Esophagus muscularis mucosa (tissue), 4 donors: ENCODE results near the gene THADA. TPM values are rescaled to one million over a fixed set of nuclear protein-coding genes. Genes with fewer than 3 reads are reported as not detected.
A peak's percentile ranks its signal among the peaks of the same experiment; 100 is the strongest.

ENCODE experiments used
- DNase-seq: peaks from one replicate; pipeline ENCODE4 v3.0.0-alpha.2; 2017; ENCODE audit errors: extremely low spot score
- H3K27ac ChIP-seq, 4 donors: fragments of 200-600 bp; sonication (generic); replicated peaks in 1 of 4; 1 replicate in 3 of 4; 2 replicates in 1 of 4; pipeline ENCODE4 v1.5.1; 2016 to 2019; ENCODE audit warnings: mild to moderate bottlenecking in 1 of 4
- H3K27me3 ChIP-seq, 4 donors: fragments of 200-600 bp; sonication (generic); one replicate each; pipeline versions ENCODE4 v1.5.1 to v1.6.0; 2016 to 2019
- H3K36me3 ChIP-seq, 4 donors: fragments of 200-600 bp; sonication (generic); one replicate each; pipeline ENCODE4 v1.5.1; 2016 to 2019
- H3K4me1 ChIP-seq, 4 donors: fragments of 200-600 bp; sonication (generic); one replicate each; pipeline ENCODE4 v1.5.1; 2016 to 2019
- H3K4me3 ChIP-seq, 4 donors: fragments of 200-600 bp; sonication (generic); 1 replicate in 2 of 4; 2 replicates in 2 of 4; pipeline ENCODE4 v1.5.1; 2016 to 2019; ENCODE audit warnings: mild to moderate bottlenecking in 4 of 4, moderate library complexity in 1 of 4
- H3K9me3 ChIP-seq, 4 donors: fragments of 200-600 bp; sonication (generic); 1 replicate in 3 of 4; 2 replicates in 1 of 4; pipeline ENCODE4 v1.5.1; 2016 to 2019
- CTCF ChIP-seq, 3 experiments: fragments of 200-600 bp in 2 of 3; fragments of 450-650 bp in 1 of 3; sonication (generic) in 2 of 3; IDR thresholded peaks; one replicate each; pipeline ENCODE4 v1.5.1; 2017 to 2019; ENCODE audit warnings: antibody characterized with exemption in 3 of 3, mild to moderate bottlenecking in 2 of 3, moderate library complexity in 1 of 3
- EP300 ChIP-seq: sonication (generic); formaldehyde crosslinking; IDR thresholded peaks from one replicate; pipeline ENCODE4 v1.6.1; 2017; ENCODE audit warnings: antibody characterized with exemption
- POLR2A ChIP-seq: fragments of 450-650 bp; IDR thresholded peaks from one replicate; pipeline ENCODE4 v1.6.1; 2017; ENCODE audit warnings: antibody characterized with exemption, moderate library complexity, mild to moderate bottlenecking, low read depth
- POLR2AphosphoS5 ChIP-seq, 2 donors: sonication (generic); formaldehyde crosslinking; IDR thresholded peaks; one replicate each; pipeline ENCODE4 v1.6.1; 2017; ENCODE audit warnings: antibody characterized with exemption in 2 of 2
- WGBS: methylation state at CpG from one replicate; pipeline ENCODE4 v1.1.5; 2018; 5-methylcytosine and 5-hydroxymethylcytosine counted together
- intact Hi-C: fragments of 100-400 bp; cut with DNase I; formaldehyde crosslinking; loops from one replicate; pipeline ENCODE4 v1.15.1; 2023
- total RNA-seq, 4 donors: library from RNA; depleted of rRNA; stranded (reverse); fragments of >200 nt; gene quantifications; one replicate each; pipeline versions ENCODE4 v1.1.0 to v1.2.1, GENCODE V29; 2016

THADA gene
- total RNA-seq, 4 donors from 2014 or later, result 17.2 to 28.7 (median 21.3) TPM

- Histone ChIP-seq H3K27ac (peak overlapping the region; percentile 73 to 83 (median 79)), H3K36me3 (no peaks in the 10 kb centered on the region), H3K27me3 (no peaks in the 10 kb centered on the region), H3K4me3 (peak overlapping the region in 2 of 4 donors; percentile 19 to 22), H3K9me3 (no peaks in the 10 kb centered on the region), H3K4me1 (peaks cover 58 to 80% (median 70%) of the 10 kb centered on the region in 4 donors)
- 4% methylated on average over 2 of the region's 2 CpGs for WGBS
- no peak for TF ChIP-seq POLR2A
- TF ChIP-seq POLR2AphosphoS5 (IDR thresholded peaks at IDR 0.05), result peak; percentile 46 to 54
- TF ChIP-seq EP300, result no peak
- intact Hi-C loops, result no loop called here
- no peak for DNase-seq
These were observed 262.1 kb downstream of the THADA start for GRCh38 chr2:43333656-43334144.

GRCh38 chr2:43333101-43333655 is 262.7 kb downstream of the THADA start:
- no peak for DNase-seq
- Histone ChIP-seq H3K27me3 (no peaks in the 10 kb centered on the region), H3K27ac (peak overlapping the region; percentile 73 to 83 (median 79)), H3K9me3 (no peaks in the 10 kb centered on the region), H3K4me1 (peaks cover 63 to 85% (median 76%) of the 10 kb centered on the region in 4 donors), H3K4me3 (peak overlapping the region in 2 of 4 donors; percentile 19 to 22), H3K36me3 (no peaks in the 10 kb centered on the region)
- 12% methylated on average over 6 of the region's 6 CpGs for WGBS
- TF ChIP-seq CTCF (IDR thresholded peaks at IDR 0.05) (no peak), POLR2AphosphoS5 (IDR thresholded peaks at IDR 0.05) (no peak), EP300 (no peak), POLR2A (no peak)
- intact Hi-C loops, result no loop called here

GRCh38 chr2:43332653-43333052 is 263.2 kb downstream of the THADA start:
- no peaks in the 10 kb centered on the region for H3K9me3 ChIP-seq
- peak overlapping the region; percentile 73 to 83 (median 79) for H3K27ac ChIP-seq
- TF ChIP-seq CTCF (IDR thresholded peaks at IDR 0.05) (no peak), POLR2AphosphoS5 (IDR thresholded peaks at IDR 0.05) (no peak), POLR2A (no peak), EP300 (no peak)
- WGBS, result 36% methylated on average over 5 of the region's 5 CpGs
- H3K4me3 ChIP-seq, result no peak overlapping the region
- intact Hi-C loops, result no loop called here
- H3K36me3 ChIP-seq, result no peaks in the 10 kb centered on the region
- DNase-seq, result no peak
- peaks cover 66 to 90% (median 80%) of the 10 kb centered on the region in 4 donors for H3K4me1 ChIP-seq
- no peaks in the 10 kb centered on the region for H3K27me3 ChIP-seq

- no peak overlapping the region for H3K4me3 ChIP-seq
- 97% methylated on average over 1 of the region's 1 CpG for WGBS
- H3K4me1 ChIP-seq, result peaks cover 63 to 90% (median 80%) of the 10 kb centered on the region in 4 donors
- intact Hi-C loops, result no loop called here
- no peak for TF ChIP-seq POLR2A
- TF ChIP-seq CTCF (IDR thresholded peaks at IDR 0.05), result no peak
- TF ChIP-seq POLR2AphosphoS5 (IDR thresholded peaks at IDR 0.05), result no peak
- no peak for TF ChIP-seq EP300
- no peaks in the 10 kb centered on the region for H3K9me3 ChIP-seq
- H3K27me3 ChIP-seq, result no peaks in the 10 kb centered on the region
- H3K27ac ChIP-seq, result peak overlapping the region; percentile 73 to 83 (median 79)
- no peak for DNase-seq
- no peaks in the 10 kb centered on the region for H3K36me3 ChIP-seq
These were observed 264.4 kb downstream of the THADA start for GRCh38 chr2:43331422-43331821.

DNA sequence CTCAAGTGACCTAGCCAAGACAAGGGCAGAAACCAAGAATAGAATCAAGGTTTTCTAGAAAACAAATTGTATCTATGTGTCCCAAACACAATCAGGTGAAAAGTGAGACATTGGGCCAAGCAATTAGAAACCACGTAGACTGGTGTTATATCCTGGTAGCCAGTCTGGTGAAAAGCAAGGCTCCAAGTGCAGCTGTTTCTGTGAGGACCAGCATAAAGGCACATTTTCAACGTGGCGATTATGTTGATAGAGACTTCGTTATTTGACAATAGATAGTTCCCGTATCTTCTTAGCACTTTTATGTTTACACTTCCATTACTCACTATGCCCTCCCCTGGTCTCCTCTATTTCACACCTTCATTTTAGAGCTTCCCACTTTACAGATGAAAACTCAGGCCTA is 266.2 kb downstream of the THADA start:
- Histone ChIP-seq H3K4me1 (peaks cover 72 to 99% (median 93%) of the 10 kb centered on the region in 4 donors), H3K36me3 (no peaks in the 10 kb centered on the region), H3K4me3 (no peak overlapping the region), H3K27me3 (no peaks in the 10 kb centered on the region), H3K9me3 (no peaks in the 10 kb centered on the region), H3K27ac (peak overlapping the region; percentile 59 to 83 (median 76))
- intact Hi-C loops, result no loop called here
- 62% methylated on average over 5 of the region's 5 CpGs for WGBS
- TF ChIP-seq POLR2A (no peak), POLR2AphosphoS5 (IDR thresholded peaks at IDR 0.05) (no peak), CTCF (IDR thresholded peaks at IDR 0.05) (no peak), EP300 (no peak)
- DNase-seq, result no peak
